ENCODE data around the gene SLC39A11. TPM values are rescaled to one million over a fixed set of nuclear protein-coding genes. Genes with fewer than 3 reads are reported as not detected.

SLC39A11 gene
- total RNA-seq, 1 donor from 2014 or later, result 21.5 TPM

GRCh38 chr17:72715906-72716572 lies 376.4 kb downstream of the SLC39A11 start:
- peaks cover 3% of the 10 kb centered on the region for H3K9me3 Mint-ChIP-seq (ENCODE audit: unreplicated experiment)
- Histone ChIP-seq H3K79me2 (ENCODE audit: insufficient read depth, low read length) (no peaks in the 10 kb centered on the region), H3K9ac (ENCODE audit: low read length) (peak overlapping the region; percentile 82), H3K36me3 (ENCODE audit: insufficient read depth, low read length) (no peaks in the 10 kb centered on the region), H3K4me1 (ENCODE audit: insufficient read depth, low read length) (peaks cover 40% of the 10 kb centered on the region), H3K9me3 (ENCODE audit: insufficient read depth, low read depth, low read length) (peaks cover 1% of the 10 kb centered on the region), H2AFZ (ENCODE audit: low read depth, low read length) (no peak overlapping the region), H3K27me3 (ENCODE audit: insufficient read depth, low read length) (no peaks in the 10 kb centered on the region), H4K20me1 (ENCODE audit: insufficient read depth, low read length) (no peaks in the 10 kb centered on the region), H3K27ac (ENCODE audit: low read depth, low read length) (peak overlapping the region; percentile 97), H3K4me3 (ENCODE audit: insufficient read depth, low read depth, low read length) (no peak overlapping the region), H3K4me2 (ENCODE audit: low read length) (peak overlapping the region; percentile 75)
- peaks cover 34% of the 10 kb centered on the region for H3K4me1 Mint-ChIP-seq (ENCODE audit: low read depth, unreplicated experiment)
- FAIRE-seq (peak; percentile 68), DNase-seq (ENCODE audit: low read depth) (peak; percentile 97)
- peak overlapping the region; percentile 99 for H3K27ac Mint-ChIP-seq (ENCODE audit: unreplicated experiment)
- H3K36me3 Mint-ChIP-seq (ENCODE audit: low read depth, unreplicated experiment), result peaks cover 1% of the 10 kb centered on the region
- H3K27me3 Mint-ChIP-seq (ENCODE audit: low read depth, unreplicated experiment), result peaks cover 2% of the 10 kb centered on the region
- H3K4me3 Mint-ChIP-seq (ENCODE audit: unreplicated experiment), result peak overlapping the region; percentile 31
- TF ChIP-seq CTCF (IDR thresholded peaks at IDR 0.05; ENCODE audit: insufficient read depth, low read depth, low read length) (no peak), EZH2 (IDR thresholded peaks at IDR 0.05; ENCODE audit: insufficient read depth, low read length) (no peak)

GRCh38 chr17:72714357-72714966 lies 378.0 kb downstream of the SLC39A11 start:
- H3K9me3 Mint-ChIP-seq (ENCODE audit: unreplicated experiment), result peaks cover 8% of the 10 kb centered on the region
- H3K79me2 ChIP-seq (ENCODE audit: insufficient read depth, low read length), result no peaks in the 10 kb centered on the region
- no peak overlapping the region for H2AFZ ChIP-seq (ENCODE audit: low read depth, low read length)
- TF ChIP-seq CTCF (IDR thresholded peaks at IDR 0.05; ENCODE audit: insufficient read depth, low read depth, low read length), result no peak
- TF ChIP-seq EZH2 (IDR thresholded peaks at IDR 0.05; ENCODE audit: insufficient read depth, low read length), result no peak
- peaks cover 2% of the 10 kb centered on the region for H3K27me3 Mint-ChIP-seq (ENCODE audit: low read depth, unreplicated experiment)
- no peaks in the 10 kb centered on the region for H3K27me3 ChIP-seq (ENCODE audit: insufficient read depth, low read length)
- no peaks in the 10 kb centered on the region for H4K20me1 ChIP-seq (ENCODE audit: insufficient read depth, low read length)
- H3K9me3 ChIP-seq (ENCODE audit: insufficient read depth, low read depth, low read length), result peaks cover 6% of the 10 kb centered on the region
- H3K36me3 ChIP-seq (ENCODE audit: insufficient read depth, low read length), result no peaks in the 10 kb centered on the region
- no peak overlapping the region for H3K9ac ChIP-seq (ENCODE audit: low read length)
- H3K4me3 Mint-ChIP-seq (ENCODE audit: unreplicated experiment), result no peak overlapping the region
- no peak for FAIRE-seq
- DNase-seq (ENCODE audit: low read depth), result no peak
- H3K27ac Mint-ChIP-seq (ENCODE audit: unreplicated experiment), result no peak overlapping the region
- H3K27ac ChIP-seq (ENCODE audit: low read depth, low read length), result no peak overlapping the region
- H3K36me3 Mint-ChIP-seq (ENCODE audit: low read depth, unreplicated experiment), result peaks cover 5% of the 10 kb centered on the region
- no peak overlapping the region for H3K4me2 ChIP-seq (ENCODE audit: low read length)
- H3K4me1 ChIP-seq (ENCODE audit: insufficient read depth, low read length), result peaks cover 31% of the 10 kb centered on the region
- H3K4me1 Mint-ChIP-seq (ENCODE audit: low read depth, unreplicated experiment), result peaks cover 29% of the 10 kb centered on the region
- H3K4me3 ChIP-seq (ENCODE audit: insufficient read depth, low read depth, low read length), result no peak overlapping the region

- Mint-ChIP-seq H3K9me3 (ENCODE audit: unreplicated experiment) (peaks cover 8% of the 10 kb centered on the region), H3K4me1 (ENCODE audit: low read depth, unreplicated experiment) (peaks cover 24% of the 10 kb centered on the region), H3K36me3 (ENCODE audit: low read depth, unreplicated experiment) (peaks cover 5% of the 10 kb centered on the region), H3K27ac (ENCODE audit: unreplicated experiment) (no peak overlapping the region), H3K4me3 (ENCODE audit: unreplicated experiment) (no peak overlapping the region), H3K27me3 (ENCODE audit: low read depth, unreplicated experiment) (peaks cover 2% of the 10 kb centered on the region)
- no peaks in the 10 kb centered on the region for H3K79me2 ChIP-seq (ENCODE audit: insufficient read depth, low read length)
- no peaks in the 10 kb centered on the region for H3K27me3 ChIP-seq (ENCODE audit: insufficient read depth, low read length)
- H3K9me3 ChIP-seq (ENCODE audit: insufficient read depth, low read depth, low read length), result peaks cover 6% of the 10 kb centered on the region
- peaks cover 25% of the 10 kb centered on the region for H3K4me1 ChIP-seq (ENCODE audit: insufficient read depth, low read length)
- no peak overlapping the region for H2AFZ ChIP-seq (ENCODE audit: low read depth, low read length)
- H4K20me1 ChIP-seq (ENCODE audit: insufficient read depth, low read length), result no peaks in the 10 kb centered on the region
- no peak for DNase-seq (ENCODE audit: low read depth)
- H3K27ac ChIP-seq (ENCODE audit: low read depth, low read length), result no peak overlapping the region
- FAIRE-seq, result no peak
- H3K4me2 ChIP-seq (ENCODE audit: low read length), result no peak overlapping the region
- no peaks in the 10 kb centered on the region for H3K36me3 ChIP-seq (ENCODE audit: insufficient read depth, low read length)
- H3K4me3 ChIP-seq (ENCODE audit: insufficient read depth, low read depth, low read length), result no peak overlapping the region
- no peak overlapping the region for H3K9ac ChIP-seq (ENCODE audit: low read length)
- no peak for TF ChIP-seq EZH2 (IDR thresholded peaks at IDR 0.05; ENCODE audit: insufficient read depth, low read length)
- no peak for TF ChIP-seq CTCF (IDR thresholded peaks at IDR 0.05; ENCODE audit: insufficient read depth, low read depth, low read length)
Measured at GRCh38 chr17:72713701-72714100, 378.8 kb downstream of the SLC39A11 start.

All from astrocyte (in vitro differentiated cells and primary cell).